HG03558 (cell line): ENCODE data around the gene ZNF468.
"Not testable (repeated sequence)": the region's sequence is repeated elsewhere in the genome, so short reads cannot be mapped to it uniquely, and the experiment has no call there.

Experiments used
- ATAC-seq: cut with Tn5 transposase; IDR thresholded peaks from one replicate; pipeline ENCODE4 v1.9.1; 2021; ENCODE audit warnings: moderate number of reproducible peaks; ENCODE audit not compliant: unreplicated experiment; ENCODE audit errors: extremely low read depth

The ZNF468 gene

GRCh38 chr19:52833541-52833940 is 23.9 kb downstream of the ZNF468 start:
- not testable (repeated sequence) for ATAC-seq

- not testable (repeated sequence) for ATAC-seq
Measured at GRCh38 chr19:52829866-52830265, 27.6 kb downstream of the ZNF468 start.

DNA sequence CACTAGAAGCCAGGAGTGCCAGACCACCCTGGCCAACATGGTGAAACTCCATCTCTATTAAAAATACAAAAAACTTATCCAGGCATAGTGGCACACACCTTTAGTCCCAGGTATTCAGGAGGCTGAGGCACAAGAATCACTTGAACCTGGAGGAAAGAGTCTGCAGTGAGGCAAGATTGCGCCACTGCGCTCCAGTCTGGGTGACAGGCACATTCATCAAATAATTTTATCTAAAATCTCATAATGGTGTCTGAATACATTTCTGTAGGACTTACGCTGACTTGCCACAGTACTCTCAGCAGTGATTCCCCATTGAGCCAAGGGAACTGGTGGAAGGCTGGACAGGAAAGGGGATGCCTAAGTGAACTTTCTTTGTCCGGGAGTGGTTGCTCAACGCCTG is 31.7 kb downstream of the ZNF468 start:
- no peak for ATAC-seq

GRCh38 chr19:52823676-52824075 is 33.7 kb downstream of the ZNF468 start:
- ATAC-seq = no peak

GRCh38 chr19:52821204-52821960 is 36.0 kb downstream of the ZNF468 start, which contains the start of gene ZNF28:
TSS of gene ZNF28 (minus strand) at chr19:52821633. CDS start at chr19:52817958, 3,675 bp downstream.
- ATAC-seq = peak; percentile 75

- ATAC-seq = not testable (repeated sequence)
Measured at GRCh38 chr19:52820472-52821203, 36.8 kb downstream of the ZNF468 start.

GRCh38 chr19:52809801-52810200 is 47.6 kb downstream of the ZNF468 start:
- ATAC-seq = no peak

GRCh38 chr19:52799950-52800640 is 57.3 kb downstream of the ZNF468 start:
- ATAC-seq = not testable (repeated sequence)

DNA sequence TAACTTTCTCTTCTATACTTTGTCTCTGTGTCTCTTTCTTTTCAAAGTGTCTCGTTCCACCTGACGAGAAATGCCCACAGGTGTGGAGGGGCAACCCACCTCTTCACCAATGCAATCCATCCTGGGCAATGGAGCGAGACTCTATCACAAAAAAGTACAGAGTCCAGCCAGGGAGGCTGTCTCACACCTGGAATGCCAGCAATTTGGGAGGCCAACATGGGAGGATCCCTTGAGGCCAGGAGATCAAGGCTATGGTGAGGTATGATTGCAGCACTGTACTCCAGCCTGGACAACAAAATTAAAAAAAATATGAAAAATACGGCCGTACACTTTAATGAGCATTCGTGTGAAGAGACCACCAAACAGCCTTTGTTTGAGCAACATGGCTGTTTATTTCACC is 68.0 kb downstream of the ZNF468 start:
- ATAC-seq = no peak
